ENCODE results near the gene USP17L11.
"Not testable (repeated sequence)": the region's sequence is repeated elsewhere in the genome, so short reads cannot be mapped to it uniquely, and the experiment has no call there.

DNA sequence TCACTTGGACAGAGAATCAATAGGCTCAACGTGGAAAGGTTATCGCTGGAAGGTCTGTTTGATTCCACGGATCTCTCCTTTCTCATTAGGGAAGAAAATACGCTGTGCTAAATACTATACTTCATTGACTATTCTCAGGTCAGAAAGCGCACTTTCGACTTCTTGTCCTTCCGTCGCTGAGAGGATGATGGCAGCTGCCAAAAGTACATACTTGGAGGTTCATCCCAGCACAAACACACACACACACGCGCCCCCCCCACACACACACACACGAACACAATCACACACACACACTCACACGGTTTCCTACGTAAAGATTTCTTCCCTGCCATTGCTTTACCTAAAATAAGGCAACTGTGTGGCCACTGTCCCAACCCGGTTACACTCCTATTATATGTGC, 504 bp upstream of the USP17L11 start:
- TF ChIP-seq EZH2 (IDR thresholded peaks at IDR 0.05; ENCODE audit: insufficient read depth, poor library complexity, severe bottlenecking); EZH2phosphoT487 (IDR thresholded peaks at IDR 0.05; ENCODE audit: insufficient read depth, low read depth): not testable (repeated sequence)
